HepG2 (cell line): ENCODE measurements around the gene IGLON5. TPM values are rescaled to one million over a fixed set of nuclear protein-coding genes. Genes with fewer than 3 reads are reported as not detected.
A peak's percentile ranks its signal among the peaks of the same experiment; 100 is the strongest.

Source experiments
- ATAC-seq: fragments of 200-7000 bp; cut with Tn5 transposase; 3 replicates; pipeline ENCODE4 v1.9.1; 2020; ENCODE audit warnings: mild to moderate bottlenecking, moderate library complexity
- BruUV-seq: library from RNA; stranded (reverse); fragments of 400-500 nt; replicated peaks from 2 replicates; lab custom pipeline; 2021; lab: Mats Ljungman, UMichigan
- CTCF ChIA-PET: fragments of 300-600 bp; formaldehyde crosslinking; extraction: SDS; loops from one replicate; lab custom pipeline; 2021; ENCODE audit warnings: low total read pairs, inconsistent platforms, low intra/inter-chr PET ratio; lab: Yijun Ruan, JAX
- POLR2A ChIA-PET: fragments of 350-600 bp; sonication (Branson Sonifier 250); formaldehyde crosslinking; loops from one replicate; lab custom pipeline; 2020; ENCODE audit warnings: antibody characterized with exemption, inconsistent platforms; lab: Yijun Ruan, JAX
- DNase-seq: peaks from one replicate; pipeline ENCODE4 v3.0.0-alpha.2; 2015; ENCODE audit warnings: low spot score
- FAIRE-seq: peaks from 3 replicates; lab custom pipeline; 2011; peaks lifted over from hg19 to GRCh38; lab: Jason Lieb, UNC
- H2AFZ ChIP-seq: one replicate; pipeline ENCODE4 v1.6.1; 2011; ENCODE audit warnings: low read length, inconsistent platforms
- H3K27ac ChIP-seq: fragments of 300-600 bp; 3 replicates; pipeline ENCODE4 v1.8.0; 2011; ENCODE audit warnings: mixed run types, mild to moderate bottlenecking, mixed read lengths, low read length, inconsistent platforms; ENCODE audit not compliant: insufficient read depth; ENCODE audit errors: extremely low read length
- H3K27me3 ChIP-seq, 2 experiments: fragments of 200-600 bp in 1 of 2; 2 replicates in 1 of 2; 3 replicates in 1 of 2; pipeline versions ENCODE4 v1.6.0 to v1.8.0; 2011; ENCODE audit warnings: low read length in 2 of 2, mild to moderate bottlenecking in 2 of 2, moderate library complexity in 2 of 2, inconsistent platforms in 1 of 2; ENCODE audit not compliant: insufficient read depth in 2 of 2, control insufficient read depth in 1 of 2
- H3K36me3 ChIP-seq, 2 experiments: fragments of 200-600 bp in 1 of 2; replicated peaks in 1 of 2; 2 replicates in 1 of 2; 3 replicates in 1 of 2; pipeline versions ENCODE4 v1.5.1 to v1.8.0; 2011; ENCODE audit warnings: low read length in 2 of 2, inconsistent platforms in 1 of 2; ENCODE audit not compliant: insufficient read depth in 2 of 2, control insufficient read depth in 1 of 2
- H3K4me1 ChIP-seq: 2 replicates; pipeline ENCODE4 v1.5.1; 2012; ENCODE audit warnings: low read length, inconsistent platforms; ENCODE audit not compliant: insufficient read depth
- H3K4me2 ChIP-seq: 2 replicates; pipeline ENCODE4 v1.6.0; 2011; ENCODE audit warnings: low read depth, low read length, inconsistent platforms
- H3K4me3 ChIP-seq, 3 experiments: fragments of 200-600 bp in 1 of 3; sonication (generic), shearing (Covaris generic) in 1 of 3; replicated peaks in 1 of 3; 2 replicates each; pipeline ENCODE4 v1.5.1; 2011 to 2016; ENCODE audit warnings: low read length in 3 of 3, inconsistent platforms in 2 of 3, low read depth in 2 of 3, mild to moderate bottlenecking in 2 of 3, control low read depth in 1 of 3, mixed read lengths in 1 of 3; ENCODE audit not compliant: insufficient read depth in 1 of 3
- H3K79me2 ChIP-seq: one replicate; pipeline ENCODE4 v1.6.1; 2011; ENCODE audit warnings: low read length, inconsistent platforms; ENCODE audit not compliant: insufficient read depth
- H3K9ac ChIP-seq: 2 replicates; pipeline ENCODE4 v1.6.0; 2011; ENCODE audit warnings: mild to moderate bottlenecking, low read depth, low read length, inconsistent platforms; ENCODE audit not compliant: insufficient read depth
- H3K9me3 ChIP-seq: 2 replicates; pipeline ENCODE4 v1.5.1; 2012; ENCODE audit warnings: mild to moderate bottlenecking, low read length
- H4K20me1 ChIP-seq: 2 replicates; pipeline ENCODE4 v1.6.0; 2011; ENCODE audit warnings: inconsistent platforms, mild to moderate bottlenecking, low read length, moderate library complexity; ENCODE audit not compliant: insufficient read depth
- HDAC2 ChIP-seq: sonication (generic); formaldehyde crosslinking; IDR thresholded peaks from 2 replicates; pipeline ENCODE4 v1.4.0; 2020; ENCODE audit warnings: missing genetic modification reagents
- HOXA9 ChIP-seq: sonication (generic); formaldehyde crosslinking; IDR thresholded peaks from 2 replicates; pipeline ENCODE4 v1.8.1; 2022; ENCODE audit warnings: missing genetic modification reagents, mild to moderate bottlenecking, moderate library complexity, borderline replicate concordance
- KDM6A ChIP-seq: IDR thresholded peaks from 2 replicates; pipeline ENCODE4 v1.6.1; 2016; ENCODE audit warnings: low read depth
- SMAD9 ChIP-seq: sonication (generic); formaldehyde crosslinking; IDR thresholded peaks from 2 replicates; pipeline ENCODE4 v1.5.1; 2020; ENCODE audit warnings: mild to moderate bottlenecking, missing genetic modification reagents
- THYN1 ChIP-seq: sonication (generic); formaldehyde crosslinking; IDR thresholded peaks from 2 replicates; pipeline ENCODE4 v1.8.1; 2023; ENCODE audit warnings: low read depth, mild to moderate bottlenecking, moderate library complexity, missing genetic modification reagents, borderline replicate concordance
- TP53 ChIP-seq: sonication (generic); formaldehyde crosslinking; conservative IDR thresholded peaks from 2 replicates; pipeline ENCODE4 v1.4.0; 2020; ENCODE audit warnings: missing genetic modification reagents
- ZMYM4 ChIP-seq: sonication (generic); formaldehyde crosslinking; IDR thresholded peaks from 2 replicates; pipeline ENCODE4 v1.8.1; 2023; ENCODE audit warnings: mild to moderate bottlenecking, missing genetic modification reagents
- ZNF280D ChIP-seq: sonication (generic); formaldehyde crosslinking; IDR thresholded peaks from 2 replicates; pipeline ENCODE4 v1.5.1; 2020; ENCODE audit warnings: mild to moderate bottlenecking, missing genetic modification reagents
- ZNF317 ChIP-seq: sonication (generic); formaldehyde crosslinking; IDR thresholded peaks from 2 replicates; pipeline ENCODE4 v1.5.0; 2020; ENCODE audit warnings: mild to moderate bottlenecking, missing genetic modification reagents
- ZNF616 ChIP-seq: sonication (generic); formaldehyde crosslinking; IDR thresholded peaks from 2 replicates; pipeline ENCODE4 v1.5.0; 2020; ENCODE audit warnings: low read depth, mild to moderate bottlenecking, missing genetic modification reagents
- ZNF720 ChIP-seq: sonication (generic); formaldehyde crosslinking; IDR thresholded peaks from 2 replicates; pipeline ENCODE4 v1.4.0; 2020; ENCODE audit warnings: missing genetic modification reagents
- ZNF782 ChIP-seq: sonication (generic); formaldehyde crosslinking; IDR thresholded peaks from 2 replicates; pipeline ENCODE4 v1.4.0; 2020; ENCODE audit warnings: missing genetic modification reagents, mild to moderate bottlenecking, borderline replicate concordance
- WGBS: methylation state at CpG from one replicate; pipeline ENCODE4 v1.1.6; 2017; ENCODE audit warnings: low lambda C conversion rate; 5-methylcytosine and 5-hydroxymethylcytosine counted together
- in situ Hi-C: cut with HindIII; loops from 2 replicates; pipeline ENCODE4 v1.10.0; 2017; ENCODE audit warnings: low pct_unique_long_range_greater_than_20kb; ENCODE audit not compliant: extremely low pct_ligation_motif_present
- intact Hi-C: fragments of 100-400 bp; cut with micrococcal nuclease; formaldehyde crosslinking; loops from one replicate; pipeline ENCODE4 v1.10.0; 2022; ENCODE audit not compliant: unreplicated experiment
- polyA plus RNA-seq, 8 experiments: library from polyadenylated mRNA; depleted of rRNA in 3 of 8; stranded (reverse) in 7 of 8; unstranded in 1 of 8; fragments of >200 nt; fragmentation: Illumina TruSeq in 4 of 8; extraction: Trizol in 4 of 8; gene quantifications; 2 replicates each; pipeline versions ENCODE4 v1.2.1 to v1.2.3, GENCODE V29; 2011 to 2016; ENCODE audit warnings: low read depth in 4 of 8, missing spikeins in 1 of 8, mixed read lengths in 1 of 8; ENCODE audit not compliant: insufficient read depth in 1 of 8
- total RNA-seq, 5 experiments: library from RNA; depleted of rRNA; stranded (reverse); fragments of >200 nt; fragmentation: Illumina TruSeq; extraction: Trizol; gene quantifications; 2 replicates each; pipeline ENCODE4 v1.2.3, GENCODE V29; 2016; ENCODE audit warnings: low read depth in 1 of 5
- TF ChIP-seq, protein P1 (sequence below): sonication (generic); formaldehyde crosslinking; IDR thresholded peaks from 2 replicates; pipeline ENCODE4 v1.4.0; 2020; ENCODE audit warnings: mild to moderate bottlenecking, missing genetic modification reagents

Gene IGLON5
- total and polyA plus RNA-seq, 2 of the 13 experiments (the other 11 are each of a cell fraction or from before 2014, with no cell fraction given), result 0.04 to 5.7 TPM

DNA sequence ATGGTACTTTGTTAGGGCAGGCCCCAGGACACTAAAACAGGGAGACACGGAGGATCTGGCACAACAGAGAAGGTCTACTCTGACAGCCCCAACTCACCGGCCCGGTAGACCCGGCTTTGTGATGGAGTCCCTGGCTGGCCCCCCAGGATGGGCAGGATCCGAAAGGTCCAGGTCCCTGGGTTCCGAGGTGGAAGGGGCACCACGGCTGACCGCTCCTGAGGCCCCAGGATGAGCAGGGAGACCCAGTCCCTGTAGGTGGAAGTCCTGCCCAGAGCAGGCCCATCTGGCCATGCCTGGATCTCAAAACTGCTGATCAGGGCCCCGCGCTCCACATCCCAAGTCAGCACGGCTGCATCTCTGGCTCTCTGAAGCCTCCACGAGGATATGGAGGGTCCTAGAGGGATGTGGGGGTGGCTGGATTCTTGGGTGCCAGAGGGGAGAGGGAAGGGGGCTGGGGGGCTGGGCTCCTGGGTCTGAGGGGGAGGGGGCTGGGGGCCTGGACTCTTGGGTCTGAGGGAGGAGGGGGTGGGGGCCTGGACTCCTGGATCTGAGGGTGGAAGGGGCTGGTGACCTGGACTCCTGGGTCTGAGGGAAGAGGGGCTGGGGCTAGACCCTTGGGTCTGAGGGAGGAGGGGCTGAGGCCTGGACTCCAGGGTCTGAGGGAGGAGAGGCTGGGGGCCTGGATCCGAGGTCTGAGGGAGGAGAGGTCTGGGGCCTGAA is 25.9 kb downstream of the IGLON5 start:
- ChIA-PET POLR2A (interaction anchor here (1.0 to 1.5 kb wide), 2 partner anchors 28 to 30 kb away, joined by 6 to 7 read pairs; no protein-coding TSS in a partner anchor), CTCF (interaction anchor here (1.3 to 3.1 kb wide), 4 partner anchors 56 to 101 kb away, joined by 3 to 14 read pairs (median 9); no protein-coding TSS in a partner anchor)
- Histone ChIP-seq H3K27ac (no peak overlapping the region), H3K27me3 (no peaks in the 10 kb centered on the region), H4K20me1 (no peaks in the 10 kb centered on the region), H2AFZ (no peak overlapping the region), H3K79me2 (no peaks in the 10 kb centered on the region), H3K36me3 (peaks cover 8 to 9% of the 10 kb centered on the region in 2 experiments; a peak in 4 of 5 replicates), H3K9me3 (no peaks in the 10 kb centered on the region), H3K4me1 (peaks cover 28% of the 10 kb centered on the region), H3K4me2 (no peak overlapping the region)
- in situ Hi-C loops, result no loop called here
- 90% methylated on average over 3 of the region's 13 CpGs for WGBS
- FAIRE-seq, result no peak
- intact Hi-C loops, result no loop called here
- TF ChIP-seq HOXA9, result no peak
- TF ChIP-seq, all 625 proteins: peak for 0
- ATAC-seq (no peak), DNase-seq (no peak)
- BruUV-seq, result no TSS peak
- no peak overlapping the region for H3K9ac ChIP-seq
- H3K4me3 ChIP-seq, result no peak overlapping the region

DNA sequence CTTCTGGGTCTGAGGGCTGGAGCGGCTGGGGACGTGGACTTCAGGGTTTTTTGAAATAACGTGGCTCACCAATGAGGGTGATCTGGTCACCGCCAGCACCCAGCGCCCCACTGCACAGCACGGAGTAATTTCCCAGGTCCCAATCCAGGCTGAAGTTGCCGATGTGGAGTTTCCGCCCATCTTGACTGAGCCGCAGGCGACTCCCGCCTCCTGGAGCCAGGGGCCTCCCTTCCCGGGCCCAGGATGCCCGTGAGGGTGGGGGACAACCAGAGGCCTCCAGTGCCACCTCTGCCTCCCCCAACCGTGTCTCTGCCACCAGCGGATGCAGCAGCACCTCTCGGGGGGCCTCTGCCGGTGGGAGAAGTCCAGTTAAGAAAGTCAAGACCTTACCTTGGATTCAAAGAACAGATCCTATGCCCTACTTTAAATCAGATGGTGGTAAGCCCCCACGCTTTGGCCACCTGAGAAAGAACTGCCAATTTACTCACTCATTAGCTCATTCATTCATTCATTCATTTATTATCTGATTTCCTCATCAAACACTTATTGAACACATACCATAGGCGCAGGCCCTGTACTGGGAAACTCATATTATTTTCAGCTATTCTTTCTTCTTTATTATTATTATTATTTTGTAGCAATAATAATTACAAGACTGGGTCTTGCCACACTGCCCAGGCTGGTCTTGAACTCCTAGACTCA is 26.6 kb downstream of the IGLON5 start:
- H4K20me1 ChIP-seq, result no peaks in the 10 kb centered on the region
- H3K4me3 ChIP-seq, result no peak overlapping the region
- H3K9me3 ChIP-seq, result no peaks in the 10 kb centered on the region
- DNase-seq, result no peak
- no TSS peak for BruUV-seq
- H2AFZ ChIP-seq, result no peak overlapping the region
- no peak for ATAC-seq
- 87% methylated on average over 7 of the region's 19 CpGs for WGBS
- FAIRE-seq, result no peak
- no peaks in the 10 kb centered on the region for H3K27me3 ChIP-seq
- intact Hi-C loops (loop anchor here (2.0 kb wide), 1 partner anchor 25 kb away; no protein-coding TSS in a partner anchor), in situ Hi-C loops (no loop called here)
- no peaks in the 10 kb centered on the region for H3K79me2 ChIP-seq
- peak overlapping the region; percentile 53; the same call in 1 of the 2 replicates for H3K9ac ChIP-seq
- peaks cover 7 to 8% of the 10 kb centered on the region in 2 experiments; a peak in 3 of 5 replicates for H3K36me3 ChIP-seq
- peak overlapping the region; percentile 86 for H3K4me2 ChIP-seq
- CTCF ChIA-PET, result interaction anchor here (1.3 to 3.1 kb wide), 6 partner anchors 56 to 101 kb away, joined by 3 to 38 read pairs (median 9); no protein-coding TSS in a partner anchor
- H3K27ac ChIP-seq, result no peak overlapping the region
- POLR2A ChIA-PET, result interaction anchor here (1.0 kb wide), 1 partner anchor 30 kb away, joined by 6 read pairs; no protein-coding TSS in a partner anchor
- H3K4me1 ChIP-seq, result peaks cover 35% of the 10 kb centered on the region
- TF ChIP-seq KDM6A (no peak), HDAC2 (no peak), ZNF782 (CRISPR knock-in tag) (no peak), TP53 (no peak), ZNF317 (CRISPR knock-in tag) (no peak), THYN1 (CRISPR knock-in tag) (no peak), ZNF616 (no peak), SMAD9 (CRISPR knock-in tag) (no peak), ZMYM4 (CRISPR knock-in tag) (no peak), ZNF720 (no peak), ZNF280D (CRISPR knock-in tag) (no peak)
- TF ChIP-seq, protein P1, sequence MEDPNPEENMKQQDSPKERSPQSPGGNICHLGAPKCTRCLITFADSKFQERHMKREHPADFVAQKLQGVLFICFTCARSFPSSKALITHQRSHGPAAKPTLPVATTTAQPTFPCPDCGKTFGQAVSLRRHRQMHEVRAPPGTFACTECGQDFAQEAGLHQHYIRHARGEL, result no peak
